GM18520 (cell line): ENCODE data around the gene FARS2.
A peak's percentile ranks its signal among the peaks of the same experiment; 100 is the strongest.
"Not testable (repeated sequence)": the region's sequence is repeated elsewhere in the genome, so short reads cannot be mapped to it uniquely, and the experiment has no call there.

Experiments
- ATAC-seq: cut with Tn5 transposase; IDR thresholded peaks from one replicate; pipeline ENCODE4 v1.9.1; 2021; ENCODE audit not compliant: unreplicated experiment

Gene FARS2

GRCh38 chr6:5563086-5563485 lies 301.8 kb downstream of the FARS2 start:
- ATAC-seq, result no peak

- ATAC-seq, result not testable (repeated sequence)
Observed at GRCh38 chr6:5564746-5565145, 303.4 kb downstream of the FARS2 start.

- ATAC-seq, result no peak
Observed at GRCh38 chr6:5565971-5566370, 304.7 kb downstream of the FARS2 start.

- no peak for ATAC-seq
Observed at GRCh38 chr6:5566718-5567117, 305.4 kb downstream of the FARS2 start.

- peak; percentile 43 for ATAC-seq
Observed at GRCh38 chr6:5567352-5567751, 306.0 kb downstream of the FARS2 start.

- no peak for ATAC-seq
Observed at GRCh38 chr6:5567890-5568289, 306.6 kb downstream of the FARS2 start.

GRCh38 chr6:5569491-5569890 lies 308.2 kb downstream of the FARS2 start:
- ATAC-seq, result no peak

- ATAC-seq, result no peak
Observed at GRCh38 chr6:5570641-5571040, 309.3 kb downstream of the FARS2 start.

GRCh38 chr6:5580736-5581581 lies 319.6 kb downstream of the FARS2 start:
- no peak for ATAC-seq

- ATAC-seq, result no peak
Observed at GRCh38 chr6:5582762-5583161, 321.4 kb downstream of the FARS2 start.

GRCh38 chr6:5583528-5583927 lies 322.2 kb downstream of the FARS2 start:
- ATAC-seq, result no peak

GRCh38 chr6:5584078-5584482 lies 322.8 kb downstream of the FARS2 start:
- no peak for ATAC-seq

GRCh38 chr6:5587648-5588047 lies 326.3 kb downstream of the FARS2 start:
- ATAC-seq, result no peak

- ATAC-seq, result no peak
Observed at GRCh38 chr6:5589422-5590141, 328.3 kb downstream of the FARS2 start.

GRCh38 chr6:5590187-5590586 lies 328.9 kb downstream of the FARS2 start:
- ATAC-seq, result no peak

GRCh38 chr6:5592886-5593519 lies 331.7 kb downstream of the FARS2 start:
- no peak for ATAC-seq

GRCh38 chr6:5595184-5595583 lies 333.9 kb downstream of the FARS2 start:
- no peak for ATAC-seq

- ATAC-seq, result no peak
Observed at GRCh38 chr6:5597413-5597812, 336.1 kb downstream of the FARS2 start.

GRCh38 chr6:5598123-5598522 lies 336.8 kb downstream of the FARS2 start:
- ATAC-seq, result no peak

- no peak for ATAC-seq
Observed at GRCh38 chr6:5599127-5599526, 337.8 kb downstream of the FARS2 start.

GRCh38 chr6:5605937-5606336 lies 344.6 kb downstream of the FARS2 start:
- no peak for ATAC-seq

GRCh38 chr6:5606546-5606945 lies 345.2 kb downstream of the FARS2 start:
- ATAC-seq, result no peak
